ENCODE data around the gene MTHFD1. TPM values are rescaled to one million over a fixed set of nuclear protein-coding genes. Genes with fewer than 3 reads are reported as not detected.

The MTHFD1 gene
- total RNA-seq, 3 donors from 2014 or later (not counting 1 experiment from before 2014, with no cell fraction given) = 27.6 to 34.6 (median 28.0) TPM

GRCh38 chr14:64493455-64493854, 105.3 kb downstream of the MTHFD1 start:
- H3K4me3 ChIP-seq (ENCODE audit: low read length) = no peak overlapping the region
- H3K4me3 Mint-ChIP-seq = no peak overlapping the region
- peaks cover 15% of the 10 kb centered on the region for H3K36me3 ChIP-seq (ENCODE audit: control insufficient read depth, insufficient read depth, low read length)
- ATAC-seq (no peak), DNase-seq (no peak)
- no peak overlapping the region for H3K27ac ChIP-seq (ENCODE audit: low read length)
- no peaks in the 10 kb centered on the region for H3K9me3 Mint-ChIP-seq
- TF ChIP-seq CTCF (IDR thresholded peaks at IDR 0.05) = no peak
- 100% methylated on average over 2 of the region's 3 CpGs for WGBS (ENCODE audit: insufficient coverage)
- intact Hi-C loops (cut with micrococcal nuclease) = no loop called here
- peaks cover 15 to 27% of the 10 kb centered on the region in 2 donors for H3K4me1 Mint-ChIP-seq
- H3K27me3 Mint-ChIP-seq (ENCODE audit: low read depth in 2 of 2) = no peaks in the 10 kb centered on the region
- H3K27me3 ChIP-seq (ENCODE audit: control insufficient read depth, insufficient read depth, low read length) = no peaks in the 10 kb centered on the region
- peak overlapping the region in 1 of 2 donors; percentile 3 for H3K27ac Mint-ChIP-seq
- no peaks in the 10 kb centered on the region for H3K4me1 ChIP-seq (ENCODE audit: control insufficient read depth, insufficient read depth, low read length)
- no peaks in the 10 kb centered on the region for H3K36me3 Mint-ChIP-seq
- no peaks in the 10 kb centered on the region for H3K9me3 ChIP-seq (ENCODE audit: control insufficient read depth, insufficient read depth, low read length)

- H3K9me3 ChIP-seq (ENCODE audit: control insufficient read depth, insufficient read depth, low read length) = no peaks in the 10 kb centered on the region
- no peaks in the 10 kb centered on the region for H3K27me3 Mint-ChIP-seq (ENCODE audit: low read depth in 2 of 2)
- no peaks in the 10 kb centered on the region for H3K9me3 Mint-ChIP-seq
- H3K4me1 Mint-ChIP-seq = peaks cover 21 to 36% of the 10 kb centered on the region in 2 donors
- no peak overlapping the region for H3K4me3 Mint-ChIP-seq
- DNase-seq (no peak), ATAC-seq (no peak)
- TF ChIP-seq CTCF (IDR thresholded peaks at IDR 0.05) = no peak
- H3K27me3 ChIP-seq (ENCODE audit: control insufficient read depth, insufficient read depth, low read length) = no peaks in the 10 kb centered on the region
- intact Hi-C loops (cut with micrococcal nuclease) = no loop called here
- H3K36me3 Mint-ChIP-seq = no peaks in the 10 kb centered on the region
- no peak overlapping the region for H3K4me3 ChIP-seq (ENCODE audit: low read length)
- no peak overlapping the region for H3K27ac ChIP-seq (ENCODE audit: low read length)
- H3K4me1 ChIP-seq (ENCODE audit: control insufficient read depth, insufficient read depth, low read length) = no peaks in the 10 kb centered on the region
- peaks cover 12% of the 10 kb centered on the region for H3K36me3 ChIP-seq (ENCODE audit: control insufficient read depth, insufficient read depth, low read length)
- no peak overlapping the region for H3K27ac Mint-ChIP-seq
Observed at GRCh38 chr14:64495252-64495651, 107.1 kb downstream of the MTHFD1 start.

GRCh38 chr14:64496764-64497163, 108.6 kb downstream of the MTHFD1 start:
- H3K27ac Mint-ChIP-seq = no peak overlapping the region
- H3K4me1 Mint-ChIP-seq = peaks cover 21 to 35% of the 10 kb centered on the region in 2 donors
- no peak overlapping the region for H3K4me3 Mint-ChIP-seq
- no peaks in the 10 kb centered on the region for H3K9me3 ChIP-seq (ENCODE audit: control insufficient read depth, insufficient read depth, low read length)
- no peak overlapping the region for H3K4me3 ChIP-seq (ENCODE audit: low read length)
- no peaks in the 10 kb centered on the region for H3K9me3 Mint-ChIP-seq
- H3K36me3 ChIP-seq (ENCODE audit: control insufficient read depth, insufficient read depth, low read length) = peaks cover 12% of the 10 kb centered on the region
- intact Hi-C loops (cut with micrococcal nuclease) = no loop called here
- no peak for DNase-seq
- no peaks in the 10 kb centered on the region for H3K36me3 Mint-ChIP-seq
- no peak overlapping the region for H3K27ac ChIP-seq (ENCODE audit: low read length)
- TF ChIP-seq CTCF (IDR thresholded peaks at IDR 0.05) = no peak
- H3K4me1 ChIP-seq (ENCODE audit: control insufficient read depth, insufficient read depth, low read length) = peaks cover 11% of the 10 kb centered on the region
- ATAC-seq = no peak
- no peaks in the 10 kb centered on the region for H3K27me3 ChIP-seq (ENCODE audit: control insufficient read depth, insufficient read depth, low read length)
- no peaks in the 10 kb centered on the region for H3K27me3 Mint-ChIP-seq (ENCODE audit: low read depth in 2 of 2)

DNA sequence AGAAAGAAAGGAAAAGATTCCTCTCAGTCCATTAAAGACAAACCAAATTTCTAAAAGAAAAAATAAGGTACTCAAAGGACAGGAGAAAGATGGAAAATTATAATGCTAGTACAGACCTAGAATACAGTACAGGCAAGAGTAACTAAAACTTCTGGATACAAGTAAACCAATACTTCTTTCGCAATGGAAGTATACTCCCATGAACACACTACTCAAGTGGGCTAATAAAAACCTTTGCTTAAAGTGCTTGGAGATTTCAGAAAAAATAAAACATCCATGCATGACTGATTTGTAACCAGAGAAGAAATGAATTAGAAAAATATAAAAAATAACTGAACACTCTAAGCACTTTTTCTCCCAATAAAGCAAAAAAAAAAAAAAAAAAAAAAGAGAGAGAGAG, 111.9 kb downstream of the MTHFD1 start:
- Mint-ChIP-seq H3K36me3 (no peaks in the 10 kb centered on the region), H3K27ac (peak overlapping the region; percentile 99), H3K27me3 (ENCODE audit: low read depth in 2 of 2) (no peaks in the 10 kb centered on the region), H3K4me3 (peak overlapping the region; percentile 62), H3K9me3 (no peaks in the 10 kb centered on the region), H3K4me1 (peaks cover 37 to 38% of the 10 kb centered on the region in 2 donors)
- DNase-seq (no peak), ATAC-seq (no peak)
- no peak for TF ChIP-seq CTCF (IDR thresholded peaks at IDR 0.05)
- Histone ChIP-seq H3K36me3 (ENCODE audit: control insufficient read depth, insufficient read depth, low read length) (peaks cover 12% of the 10 kb centered on the region), H3K9me3 (ENCODE audit: control insufficient read depth, insufficient read depth, low read length) (no peaks in the 10 kb centered on the region), H3K27me3 (ENCODE audit: control insufficient read depth, insufficient read depth, low read length) (no peaks in the 10 kb centered on the region), H3K4me1 (ENCODE audit: control insufficient read depth, insufficient read depth, low read length) (peaks cover 22% of the 10 kb centered on the region), H3K27ac (ENCODE audit: low read length) (peak overlapping the region; percentile 24), H3K4me3 (ENCODE audit: low read length) (no peak overlapping the region)
- intact Hi-C loops (cut with micrococcal nuclease) = loop anchor here (5.0 to 10.0 kb wide), 3 partner anchors 33 to 205 kb away; partner anchors contain the start of genes AKAP5, MTHFD1 and PLEKHG3
- WGBS (ENCODE audit: insufficient coverage) = no CpG with 5 or more reads among the region's 1 CpG

Measured in natural killer cell (primary cell).